Effector memory CD4-positive, alpha-beta T cell (primary cell): Measurements from ENCODE around the gene FKBP2.

Source experiments
- DNase-seq, 3 donors: peaks; one replicate each; pipeline ENCODE4 v3.0.0-alpha.2; 2020
- H3K27ac ChIP-seq: 2 replicates; pipeline ENCODE4 v1.7.0; 2013; ENCODE audit warnings: mild to moderate bottlenecking, low read length, moderate library complexity; ENCODE audit not compliant: insufficient read depth, poor library complexity, severe bottlenecking
- H3K27me3 ChIP-seq: replicated peaks from 2 replicates; pipeline ENCODE4 v1.7.0; 2013; ENCODE audit warnings: mild to moderate bottlenecking, low read length; ENCODE audit not compliant: insufficient read depth, control insufficient read depth, poor library complexity, severe bottlenecking
- H3K36me3 ChIP-seq: 2 replicates; pipeline ENCODE4 v1.7.0; 2013; ENCODE audit warnings: mild to moderate bottlenecking, low read length, moderate library complexity; ENCODE audit not compliant: control insufficient read depth, insufficient read depth
- H3K4me1 ChIP-seq: 2 replicates; pipeline ENCODE4 v1.7.0; 2013; ENCODE audit warnings: low read length, mild to moderate bottlenecking; ENCODE audit not compliant: control insufficient read depth, insufficient read depth, poor library complexity, severe bottlenecking
- H3K4me3 ChIP-seq: 2 replicates; pipeline ENCODE4 v1.7.0; 2013; ENCODE audit warnings: low read length, low read depth, mild to moderate bottlenecking; ENCODE audit not compliant: insufficient read depth, poor library complexity, severe bottlenecking
- H3K9me3 ChIP-seq: 2 replicates; pipeline ENCODE4 v1.7.0; 2013; ENCODE audit warnings: mild to moderate bottlenecking, low read length, moderate library complexity; ENCODE audit not compliant: control insufficient read depth

FKBP2 gene

GRCh38 chr11:64262271-64263002 lies 21.5 kb downstream of the FKBP2 start:
- Histone ChIP-seq H3K27ac (no peak overlapping the region), H3K36me3 (peaks cover 6% of the 10 kb centered on the region), H3K4me3 (no peak overlapping the region), H3K27me3 (no peaks in the 10 kb centered on the region), H3K9me3 (no peaks in the 10 kb centered on the region), H3K4me1 (no peaks in the 10 kb centered on the region)
- DNase-seq = no peak

GRCh38 chr11:64263021-64263946 lies 22.4 kb downstream of the FKBP2 start:
- no peak for DNase-seq
- peaks cover 6% of the 10 kb centered on the region for H3K36me3 ChIP-seq
- no peaks in the 10 kb centered on the region for H3K4me1 ChIP-seq
- H3K27me3 ChIP-seq = no peaks in the 10 kb centered on the region
- H3K27ac ChIP-seq = no peak overlapping the region
- no peak overlapping the region for H3K4me3 ChIP-seq
- no peaks in the 10 kb centered on the region for H3K9me3 ChIP-seq

GRCh38 chr11:64263947-64264317 lies 23.0 kb downstream of the FKBP2 start:
- Histone ChIP-seq H3K27ac (no peak overlapping the region), H3K36me3 (peaks cover 6% of the 10 kb centered on the region), H3K4me3 (no peak overlapping the region), H3K4me1 (peaks cover 6% of the 10 kb centered on the region), H3K27me3 (no peaks in the 10 kb centered on the region), H3K9me3 (no peaks in the 10 kb centered on the region)
- no peak for DNase-seq

- no peaks in the 10 kb centered on the region for H3K27me3 ChIP-seq
- H3K36me3 ChIP-seq = peaks cover 6% of the 10 kb centered on the region
- H3K4me1 ChIP-seq = peaks cover 8% of the 10 kb centered on the region
- no peak for DNase-seq
- no peak overlapping the region for H3K27ac ChIP-seq
- no peaks in the 10 kb centered on the region for H3K9me3 ChIP-seq
- H3K4me3 ChIP-seq = no peak overlapping the region
These were observed 23.5 kb downstream of the FKBP2 start for GRCh38 chr11:64264371-64264852.

GRCh38 chr11:64265176-64266160 lies 24.6 kb downstream of the FKBP2 start:
- Histone ChIP-seq H3K36me3 (peaks cover 6% of the 10 kb centered on the region), H3K4me3 (no peak overlapping the region), H3K4me1 (peaks cover 8% of the 10 kb centered on the region), H3K9me3 (no peaks in the 10 kb centered on the region), H3K27ac (no peak overlapping the region), H3K27me3 (no peaks in the 10 kb centered on the region)
- DNase-seq = no peak

GRCh38 chr11:64266339-64266738 lies 25.4 kb downstream of the FKBP2 start:
- Histone ChIP-seq H3K27ac (no peak overlapping the region), H3K4me3 (no peak overlapping the region), H3K36me3 (peaks cover 6% of the 10 kb centered on the region), H3K9me3 (no peaks in the 10 kb centered on the region), H3K27me3 (no peaks in the 10 kb centered on the region), H3K4me1 (peaks cover 8% of the 10 kb centered on the region)
- DNase-seq = no peak

- H3K4me1 ChIP-seq = peaks cover 12% of the 10 kb centered on the region
- no peak overlapping the region for H3K27ac ChIP-seq
These were observed 26.5 kb downstream of the FKBP2 start for GRCh38 chr11:64267207-64267945.

GRCh38 chr11:64268025-64268892 lies 27.4 kb downstream of the FKBP2 start:
- no peak for DNase-seq

More at GRCh38 chr11:64267207-64267945, 26.5 kb downstream of the FKBP2 start:
- Histone ChIP-seq H3K27me3 (no peaks in the 10 kb centered on the region), H3K36me3 (peaks cover 6% of the 10 kb centered on the region), H3K9me3 (no peaks in the 10 kb centered on the region), H3K4me3 (no peak overlapping the region)
- no peak for DNase-seq

More at GRCh38 chr11:64268025-64268892, 27.4 kb downstream of the FKBP2 start:
- Histone ChIP-seq H3K4me3 (peak overlapping the region; percentile 61), H3K27me3 (no peaks in the 10 kb centered on the region), H3K27ac (peak overlapping the region; percentile 98), H3K36me3 (peaks cover 6% of the 10 kb centered on the region), H3K9me3 (no peaks in the 10 kb centered on the region), H3K4me1 (peaks cover 12% of the 10 kb centered on the region)
